ENCODE measurements around the gene TREML4. TPM values are rescaled to one million over a fixed set of nuclear protein-coding genes. Genes with fewer than 3 reads are reported as not detected.

TREML4 gene
- total RNA-seq, 6 experiments from 2014 or later = 0.10 to 0.12 TPM; not detected in 4

DNA sequence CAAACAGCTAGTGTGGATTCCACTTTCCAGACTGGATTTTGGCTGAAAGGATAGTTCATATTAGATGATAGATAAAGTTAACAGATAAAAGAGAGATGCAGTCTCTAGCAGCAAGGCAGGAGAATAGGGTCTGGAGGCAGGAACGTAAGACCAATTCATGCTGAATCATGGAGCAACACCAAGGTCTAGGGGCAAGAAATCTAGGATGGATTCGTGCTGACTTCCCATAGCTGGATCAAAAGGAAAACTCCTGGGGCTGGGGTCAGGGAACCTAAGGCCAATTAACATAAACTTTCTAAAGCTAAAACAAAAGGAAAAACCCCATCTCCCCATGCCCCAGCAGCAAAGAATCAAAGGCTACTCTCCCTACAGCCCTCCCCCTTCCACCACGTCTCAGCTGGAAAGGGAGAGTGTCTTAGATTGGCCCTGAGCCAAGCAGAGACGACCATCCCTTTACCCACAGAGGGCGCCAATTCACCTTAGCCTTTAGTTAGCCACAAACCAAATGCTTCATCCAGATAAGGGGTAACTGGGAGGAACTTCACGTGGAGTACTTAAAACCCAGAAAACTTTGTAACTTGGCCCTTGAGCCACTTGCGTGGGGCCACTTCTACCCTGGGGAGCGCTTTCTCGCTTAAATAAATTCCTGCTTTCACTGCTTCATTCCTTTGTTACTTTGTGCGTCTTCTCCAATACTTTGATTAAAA, 50.7 kb downstream of the TREML4 start:
- 23% methylated on average over 9 of the region's 10 CpGs for WGBS (ENCODE audit: insufficient coverage, low coverage, low lambda C conversion rate, missing lambda C conversion rate)
- no peaks in the 10 kb centered on the region for H3K4me1 ChIP-seq
- intact Hi-C loops (cut with DNase I) = no loop called here
- no peaks in the 10 kb centered on the region for H3K9me3 ChIP-seq
- DNase-seq (no peak), ATAC-seq (peak; percentile 55 to 79 (median 72))
- no peak for TF ChIP-seq POLR2A (IDR thresholded peaks at IDR 0.05)
- TF ChIP-seq, protein P1, sequence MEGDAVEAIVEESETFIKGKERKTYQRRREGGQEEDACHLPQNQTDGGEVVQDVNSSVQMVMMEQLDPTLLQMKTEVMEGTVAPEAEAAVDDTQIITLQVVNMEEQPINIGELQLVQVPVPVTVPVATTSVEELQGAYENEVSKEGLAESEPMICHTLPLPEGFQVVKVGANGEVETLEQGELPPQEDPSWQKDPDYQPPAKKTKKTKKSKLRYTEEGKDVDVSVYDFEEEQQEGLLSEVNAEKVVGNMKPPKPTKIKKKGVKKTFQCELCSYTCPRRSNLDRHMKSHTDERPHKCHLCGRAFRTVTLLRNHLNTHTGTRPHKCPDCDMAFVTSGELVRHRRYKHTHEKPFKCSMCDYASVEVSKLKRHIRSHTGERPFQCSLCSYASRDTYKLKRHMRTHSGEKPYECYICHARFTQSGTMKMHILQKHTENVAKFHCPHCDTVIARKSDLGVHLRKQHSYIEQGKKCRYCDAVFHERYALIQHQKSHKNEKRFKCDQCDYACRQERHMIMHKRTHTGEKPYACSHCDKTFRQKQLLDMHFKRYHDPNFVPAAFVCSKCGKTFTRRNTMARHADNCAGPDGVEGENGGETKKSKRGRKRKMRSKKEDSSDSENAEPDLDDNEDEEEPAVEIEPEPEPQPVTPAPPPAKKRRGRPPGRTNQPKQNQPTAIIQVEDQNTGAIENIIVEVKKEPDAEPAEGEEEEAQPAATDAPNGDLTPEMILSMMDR (IDR thresholded peaks at IDR 0.05) = peak; percentile 20 to 52 (median 44)
- no peak overlapping the region for H3K27ac ChIP-seq
- H3K27me3 ChIP-seq = no peaks in the 10 kb centered on the region
- H3K36me3 ChIP-seq = no peaks in the 10 kb centered on the region
- no peak overlapping the region for H3K4me3 ChIP-seq

DNA sequence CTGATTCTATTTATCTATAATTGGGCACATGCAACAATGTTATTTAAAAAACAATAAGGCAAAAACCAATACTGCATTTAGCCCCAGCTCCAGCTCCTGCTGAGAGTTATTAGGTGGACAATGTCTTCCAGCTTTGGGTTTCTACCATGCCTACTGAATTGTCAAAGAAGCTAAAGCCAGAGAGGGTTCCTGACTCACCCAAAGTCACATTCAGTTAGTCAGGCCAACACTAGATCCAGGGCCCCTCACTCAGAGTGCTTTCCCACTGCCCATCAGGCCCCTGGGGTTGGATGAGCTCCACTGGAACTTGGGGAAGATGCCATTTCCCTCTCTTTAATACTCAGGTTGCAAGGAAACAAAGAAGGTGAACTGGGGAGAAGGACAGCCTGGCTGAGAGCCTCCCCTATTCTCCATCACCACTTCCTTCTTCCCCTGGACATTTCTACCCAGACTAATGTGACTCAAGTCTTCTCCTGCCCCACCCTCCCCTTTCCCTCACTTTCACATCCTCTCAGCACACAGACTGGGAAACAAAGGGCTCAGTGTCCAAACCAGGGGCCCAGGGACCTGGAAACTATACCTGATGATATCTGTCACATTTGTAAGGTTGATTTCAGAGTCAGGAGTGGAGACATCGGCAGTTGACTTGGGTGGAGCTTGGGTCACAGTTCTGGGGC, 52.4 kb downstream of the TREML4 start:
- Histone ChIP-seq H3K4me3 (no peak overlapping the region), H3K27ac (no peak overlapping the region), H3K36me3 (no peaks in the 10 kb centered on the region), H3K27me3 (no peaks in the 10 kb centered on the region), H3K4me1 (no peaks in the 10 kb centered on the region), H3K9me3 (no peaks in the 10 kb centered on the region)
- intact Hi-C loops (cut with DNase I) = no loop called here
- 36% methylated on average over 1 of the region's 1 CpG for WGBS (ENCODE audit: insufficient coverage, low coverage, low lambda C conversion rate, missing lambda C conversion rate)
- peak; percentile 27 to 58 (median 52) for ATAC-seq
- DNase-seq = no peak
- TF ChIP-seq, protein P1 (IDR thresholded peaks at IDR 0.05) = no peak
- TF ChIP-seq POLR2A (IDR thresholded peaks at IDR 0.05) = no peak

DNA sequence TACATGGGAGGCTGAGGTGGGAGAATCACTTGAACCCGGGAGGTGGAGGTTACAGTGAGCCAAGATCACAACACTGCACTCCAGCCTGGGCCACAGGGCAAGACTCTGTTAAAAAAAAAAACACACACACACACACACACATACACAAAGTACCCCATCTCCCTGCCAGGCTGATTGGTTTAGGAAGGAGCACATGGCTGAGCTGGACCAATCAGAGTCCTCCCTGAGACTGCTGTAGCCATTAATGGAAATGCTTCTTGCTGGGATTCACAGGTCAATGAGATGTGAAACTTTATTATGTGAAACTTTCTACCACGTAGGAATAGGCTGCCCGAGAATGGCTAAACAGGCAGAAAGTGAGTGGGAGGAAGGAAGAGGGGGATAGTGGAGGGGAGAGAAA, 55.5 kb downstream of the TREML4 start:
- whole genome bisulfite sequencing (ENCODE audit: insufficient coverage, low coverage, low lambda C conversion rate, missing lambda C conversion rate) = 65% methylated on average over 2 of the region's 3 CpGs

DNA sequence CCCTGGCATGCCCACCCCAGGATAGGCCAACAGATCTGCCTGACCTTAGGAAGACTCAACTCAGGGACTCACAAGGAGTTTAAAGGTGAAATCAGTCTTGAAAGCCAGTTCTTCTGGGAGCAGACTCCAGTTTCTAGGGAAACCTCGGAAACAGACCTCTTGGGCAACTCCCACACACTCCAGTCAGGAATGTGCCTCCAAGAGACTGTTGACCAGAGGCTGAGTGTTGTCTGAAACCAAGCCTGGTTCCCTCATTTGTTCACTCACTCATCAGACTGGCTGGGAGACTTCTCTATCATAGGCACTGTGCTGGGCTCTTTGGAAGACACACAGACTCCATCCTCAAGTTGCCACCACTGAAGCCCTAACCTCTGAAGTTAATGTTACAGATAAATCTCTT, 56.6 kb downstream of the TREML4 start:
- Histone ChIP-seq H3K4me1 (no peaks in the 10 kb centered on the region), H3K27ac (no peak overlapping the region), H3K27me3 (no peaks in the 10 kb centered on the region), H3K36me3 (no peaks in the 10 kb centered on the region), H3K9me3 (no peaks in the 10 kb centered on the region), H3K4me3 (no peak overlapping the region)
- intact Hi-C loops (cut with DNase I) = no loop called here
- no peak for DNase-seq
- ATAC-seq = no peak
- WGBS (ENCODE audit: insufficient coverage, low coverage, low lambda C conversion rate, missing lambda C conversion rate) = no CpG with 5 or more reads among the region's 1 CpG
- no peak for TF ChIP-seq POLR2A (IDR thresholded peaks at IDR 0.05)
- TF ChIP-seq, protein P1 (IDR thresholded peaks at IDR 0.05) = no peak

More for the DNA sequence above, 55.5 kb downstream of the TREML4 start:
- no peaks in the 10 kb centered on the region for H3K27me3 ChIP-seq
- no peaks in the 10 kb centered on the region for H3K4me1 ChIP-seq
- H3K36me3 ChIP-seq = no peaks in the 10 kb centered on the region
- H3K27ac ChIP-seq = no peak overlapping the region
- no peak for TF ChIP-seq POLR2A (IDR thresholded peaks at IDR 0.05)
- TF ChIP-seq, protein P1 (IDR thresholded peaks at IDR 0.05) = no peak
- DNase-seq (no peak), ATAC-seq (no peak)
- H3K9me3 ChIP-seq = no peaks in the 10 kb centered on the region
- H3K4me3 ChIP-seq = no peak overlapping the region
- intact Hi-C loops (cut with DNase I) = no loop called here
